ENCODE results near the gene DEPDC7.
"Not testable (repeated sequence)": the region's sequence is repeated elsewhere in the genome, so short reads cannot be mapped to it uniquely, and the experiment has no call there.

DEPDC7 gene

DNA sequence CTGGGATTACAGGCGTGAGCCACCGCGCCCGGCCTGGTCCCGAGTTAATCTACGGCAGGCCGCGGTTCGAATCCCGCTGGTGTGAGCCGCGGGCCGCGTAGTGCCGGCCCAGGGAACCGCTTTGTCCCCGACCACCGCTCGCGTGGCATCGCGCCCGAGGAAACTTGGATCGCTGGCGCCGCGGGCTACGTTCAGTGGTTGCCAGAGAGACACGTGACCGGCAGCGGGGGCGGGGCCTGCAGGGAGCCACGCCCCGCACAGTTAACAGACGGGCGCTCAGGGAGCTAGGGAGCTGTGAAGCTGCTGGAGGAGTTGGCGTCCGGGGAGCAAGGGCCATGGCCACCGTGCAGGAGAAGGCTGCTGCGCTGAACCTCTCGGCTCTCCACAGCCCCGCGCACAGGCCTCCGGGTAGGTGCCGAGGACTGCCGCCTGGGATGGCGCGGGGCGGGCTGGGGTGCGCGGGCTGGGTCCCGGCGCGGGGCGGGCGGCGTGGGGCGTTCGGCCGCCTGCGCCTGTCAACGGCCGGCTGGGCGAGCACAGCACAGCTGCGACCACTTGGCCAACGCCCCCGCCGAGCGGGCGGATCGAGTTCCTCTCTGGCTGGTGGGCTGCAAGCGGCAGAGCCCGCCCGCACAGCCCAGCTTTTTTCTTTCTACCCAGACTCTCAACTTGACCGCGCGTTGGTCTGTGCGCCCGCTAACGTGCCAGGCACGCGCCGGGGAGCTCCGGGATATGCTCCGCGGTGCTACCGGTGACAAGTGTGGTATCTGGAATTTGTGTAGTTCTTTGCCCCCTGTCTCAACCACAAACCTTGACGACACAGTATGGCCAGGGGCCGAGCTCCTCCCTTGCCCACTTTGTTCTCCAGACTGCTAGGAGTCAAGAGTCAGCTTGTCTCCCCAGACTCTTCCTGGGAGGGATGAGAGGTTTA, at the start of gene DEPDC7:
Gene DEPDC7 (plus strand): TSS at position 258 of the 931 bp plus-strand sequence. CDS start 78 bp downstream, at position 336.
- DNase-seq (ENCODE audit: low spot score), result peak; percentile 92

DNA sequence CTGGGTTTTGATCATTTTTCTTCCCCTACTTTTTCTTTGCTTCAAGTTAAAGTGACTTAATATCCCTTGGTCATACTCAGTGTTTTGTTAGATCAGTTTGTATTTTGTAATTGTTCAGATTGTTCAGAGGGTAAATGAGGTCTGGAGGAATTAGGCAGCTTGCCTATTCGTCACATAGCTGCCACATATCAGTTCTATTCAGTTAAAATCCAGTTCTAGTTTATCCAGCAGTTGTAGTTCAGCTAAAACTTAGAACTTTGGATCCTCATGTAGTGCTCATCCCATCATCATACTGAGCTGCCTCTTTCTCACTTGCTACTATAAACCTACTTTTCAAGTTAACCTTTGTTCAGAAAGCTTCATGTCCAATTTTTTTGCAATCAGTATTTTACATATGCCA, 47.1 kb upstream of the DEPDC7 start:
- no peak for DNase-seq (ENCODE audit: low spot score)

GRCh38 chr11:32972233-32972632, 43.4 kb upstream of the DEPDC7 start:
- not testable (repeated sequence) for DNase-seq (ENCODE audit: low spot score)

- DNase-seq (ENCODE audit: low spot score), result no peak
Observed at GRCh38 chr11:32972781-32973180, 42.9 kb upstream of the DEPDC7 start.

DNA sequence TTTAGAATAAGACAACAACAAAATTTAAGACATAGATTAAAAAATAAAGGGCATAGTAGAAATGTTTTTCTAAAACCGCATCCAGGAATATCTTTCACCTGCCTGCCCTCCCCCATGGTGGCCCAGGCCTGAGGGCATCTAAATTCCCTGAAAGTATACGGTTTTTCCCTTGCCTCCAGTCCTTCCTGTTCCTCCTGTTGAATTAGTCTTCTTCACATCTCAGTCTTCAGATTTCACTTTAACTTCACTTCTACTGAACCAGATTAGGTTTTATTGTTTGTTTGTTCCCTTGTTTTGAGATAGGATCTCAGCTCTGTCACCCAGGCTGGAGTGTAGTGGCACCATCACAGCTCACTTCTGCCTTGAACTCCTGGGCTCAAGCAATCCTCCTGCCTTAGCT, 33.1 kb upstream of the DEPDC7 start:
- no peak for DNase-seq (ENCODE audit: low spot score)

DNA sequence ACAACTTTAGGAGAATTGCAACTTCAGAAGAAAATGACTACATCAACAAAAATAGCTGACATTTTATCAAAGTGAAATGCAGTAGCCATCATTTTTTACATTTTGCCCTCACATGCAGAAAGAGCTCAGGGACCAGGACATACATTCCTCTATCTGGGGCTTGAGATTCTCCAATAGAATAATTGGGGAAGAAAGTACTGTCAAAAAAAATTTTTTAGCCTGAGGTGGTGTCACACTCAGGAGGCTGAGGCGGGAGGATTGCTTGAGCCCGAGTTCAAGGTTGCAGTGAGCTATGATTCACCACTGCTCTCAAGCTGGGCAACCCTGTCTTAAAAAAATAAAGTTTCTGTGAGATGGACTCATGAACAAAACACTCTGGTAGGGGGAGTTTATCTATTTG, 32.2 kb upstream of the DEPDC7 start:
- DNase-seq (ENCODE audit: low spot score), result no peak

DNA sequence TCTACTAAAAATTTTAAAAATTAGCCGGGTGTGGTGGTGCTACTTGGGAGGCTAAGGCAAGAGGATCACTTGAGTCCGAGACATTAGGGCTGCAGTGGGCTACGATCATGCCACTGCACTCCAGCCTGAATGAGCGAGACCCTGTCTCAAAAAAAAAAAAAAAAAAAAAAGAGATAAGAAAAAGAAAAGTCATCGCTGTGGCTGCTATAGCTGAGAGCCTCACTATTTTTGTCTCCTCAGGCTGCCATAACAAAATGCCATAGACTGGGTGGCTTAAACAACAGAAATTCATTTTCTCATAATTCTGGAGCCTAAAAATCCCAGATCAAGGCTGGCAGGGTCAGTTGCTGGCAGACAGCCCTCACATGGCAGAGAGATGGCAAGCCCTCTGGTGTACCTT, 30.1 kb upstream of the DEPDC7 start:
- no peak for DNase-seq (ENCODE audit: low spot score)

GRCh38 chr11:32987851-32988250, 27.8 kb upstream of the DEPDC7 start:
- DNase-seq (ENCODE audit: low spot score), result no peak

GRCh38 chr11:32990481-32990880, 25.2 kb upstream of the DEPDC7 start:
- DNase-seq (ENCODE audit: low spot score), result no peak

DNA sequence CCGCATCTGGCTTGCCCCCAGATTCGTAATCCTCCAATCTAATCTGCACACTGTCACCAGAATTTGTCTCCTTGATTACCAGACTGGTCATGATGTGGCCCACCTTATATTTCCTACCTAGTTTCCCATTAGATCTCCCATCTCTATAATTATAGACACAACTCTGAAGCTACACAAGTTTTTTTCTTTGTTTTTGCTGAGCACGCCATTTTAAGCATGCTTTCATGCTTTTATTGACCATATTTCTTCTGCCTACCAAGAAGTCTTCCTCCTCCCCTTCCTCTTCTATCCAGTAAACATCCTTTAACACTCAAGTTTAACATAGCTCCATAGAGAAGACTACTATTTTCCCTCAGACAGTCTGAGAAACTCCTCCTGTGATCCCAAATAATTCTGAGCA, 24.3 kb upstream of the DEPDC7 start:
- no peak for DNase-seq (ENCODE audit: low spot score)

DNA sequence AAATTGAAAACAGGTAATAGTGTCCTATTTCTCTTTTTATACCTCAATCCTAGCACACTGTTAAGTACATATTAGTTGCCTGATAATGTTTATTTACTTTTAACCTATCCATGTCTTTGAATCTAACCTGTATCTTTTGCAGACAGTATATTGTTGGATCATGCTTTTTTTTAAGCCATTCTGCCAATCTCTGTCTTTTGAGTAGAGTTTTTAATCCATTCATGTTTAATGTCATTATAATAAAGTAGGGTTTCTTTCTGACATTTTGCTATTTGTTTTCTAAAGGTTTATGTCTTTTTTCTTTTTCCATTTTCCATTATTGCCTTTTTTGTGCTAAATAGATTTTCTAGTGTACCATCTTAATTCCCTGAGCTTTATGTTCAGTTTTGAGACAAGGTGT, 23.8 kb upstream of the DEPDC7 start:
- DNase-seq (ENCODE audit: low spot score), result no peak

- no peak for DNase-seq (ENCODE audit: low spot score)
Observed at GRCh38 chr11:33000181-33000580, 15.5 kb upstream of the DEPDC7 start.

GRCh38 chr11:33001281-33001680, 14.4 kb upstream of the DEPDC7 start:
- no peak for DNase-seq (ENCODE audit: low spot score)

GRCh38 chr11:33001751-33002542, 13.7 kb upstream of the DEPDC7 start:
- no peak for DNase-seq (ENCODE audit: low spot score)

- no peak for DNase-seq (ENCODE audit: low spot score)
Observed at GRCh38 chr11:33005175-33005574, 10.5 kb upstream of the DEPDC7 start.

- no peak for DNase-seq (ENCODE audit: low spot score)
Observed at GRCh38 chr11:33006010-33006409, 9.7 kb upstream of the DEPDC7 start.

DNA sequence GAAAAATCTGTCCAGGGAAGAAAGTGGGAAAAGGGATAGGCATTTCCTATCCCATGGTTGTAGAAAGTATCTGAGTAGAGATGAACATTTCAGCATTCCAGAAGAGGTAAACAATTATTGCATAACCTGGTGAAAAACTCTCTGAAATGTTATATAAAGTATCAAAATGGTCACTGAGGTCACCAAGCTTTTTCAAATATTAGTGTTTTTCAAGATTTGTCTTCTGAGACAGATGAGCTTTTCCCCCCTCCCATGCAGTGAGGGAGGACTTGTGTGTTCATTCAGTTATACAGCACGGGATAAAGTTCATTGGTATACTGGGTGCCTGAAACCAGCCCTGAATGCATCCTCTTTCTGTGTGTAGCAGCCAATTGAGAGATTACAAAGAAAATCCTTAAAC, 1.9 kb upstream of the DEPDC7 start:
- DNase-seq (ENCODE audit: low spot score), result no peak

GRCh38 chr11:33016654-33017053, 976 bp downstream of the DEPDC7 start:
- no peak for DNase-seq (ENCODE audit: low spot score)

- no peak for DNase-seq (ENCODE audit: low spot score)
Observed at GRCh38 chr11:33017478-33017877, 1.8 kb downstream of the DEPDC7 start.

GRCh38 chr11:33017965-33018364, 2.3 kb downstream of the DEPDC7 start:
- DNase-seq (ENCODE audit: low spot score), result no peak

- no peak for DNase-seq (ENCODE audit: low spot score)
Observed at GRCh38 chr11:33018840-33019239, 3.2 kb downstream of the DEPDC7 start.

GRCh38 chr11:33021501-33021900, 5.8 kb downstream of the DEPDC7 start:
- DNase-seq (ENCODE audit: low spot score), result no peak

GRCh38 chr11:33021937-33022336, 6.3 kb downstream of the DEPDC7 start:
- no peak for DNase-seq (ENCODE audit: low spot score)
